Osteocyte (in vitro differentiated cells): ENCODE data around the gene GPR162. TPM values are rescaled to one million over a fixed set of nuclear protein-coding genes. Genes with fewer than 3 reads are reported as not detected.

ENCODE experiments used
- DNase-seq: peaks from one replicate; pipeline ENCODE4 v3.0.0; 2021; ENCODE audit warnings: mixed read lengths; ENCODE audit not compliant: unreplicated experiment; ENCODE audit errors: extremely low spot score
- H3K27ac Mint-ChIP-seq: one replicate; pipeline ENCODE4 v1.8.0; 2021; ENCODE audit warnings: mild to moderate bottlenecking, mixed read lengths; ENCODE audit not compliant: unreplicated experiment
- H3K27me3 Mint-ChIP-seq: one replicate; pipeline ENCODE4 v1.8.0; 2021; ENCODE audit warnings: mixed read lengths; ENCODE audit not compliant: unreplicated experiment
- H3K36me3 Mint-ChIP-seq: one replicate; pipeline ENCODE4 v1.8.0; 2021; ENCODE audit warnings: mixed read lengths; ENCODE audit not compliant: unreplicated experiment
- H3K4me1 Mint-ChIP-seq: one replicate; pipeline ENCODE4 v1.8.0; 2021; ENCODE audit warnings: mixed read lengths; ENCODE audit not compliant: unreplicated experiment
- H3K4me3 Mint-ChIP-seq: one replicate; pipeline ENCODE4 v1.8.0; 2021; ENCODE audit warnings: mild to moderate bottlenecking, moderate library complexity, mixed read lengths; ENCODE audit not compliant: unreplicated experiment
- H3K9me3 Mint-ChIP-seq: one replicate; pipeline ENCODE4 v1.8.0; 2021; ENCODE audit warnings: mixed read lengths; ENCODE audit not compliant: unreplicated experiment
- total RNA-seq: library from RNA; stranded (reverse); gene quantifications from 2 replicates; pipeline ENCODE4 v1.2.1, GENCODE V29; 2021
- TF ChIP-seq, protein P1 (sequence below): fragments of 200-600 bp; sonication (generic); IDR thresholded peaks from 2 replicates; pipeline ENCODE4 v1.5.0; 2021; ENCODE audit warnings: antibody characterized with exemption, mild to moderate bottlenecking, moderate library complexity

Gene GPR162
- total RNA-seq, 1 donor from 2014 or later: 11.5 TPM

DNA sequence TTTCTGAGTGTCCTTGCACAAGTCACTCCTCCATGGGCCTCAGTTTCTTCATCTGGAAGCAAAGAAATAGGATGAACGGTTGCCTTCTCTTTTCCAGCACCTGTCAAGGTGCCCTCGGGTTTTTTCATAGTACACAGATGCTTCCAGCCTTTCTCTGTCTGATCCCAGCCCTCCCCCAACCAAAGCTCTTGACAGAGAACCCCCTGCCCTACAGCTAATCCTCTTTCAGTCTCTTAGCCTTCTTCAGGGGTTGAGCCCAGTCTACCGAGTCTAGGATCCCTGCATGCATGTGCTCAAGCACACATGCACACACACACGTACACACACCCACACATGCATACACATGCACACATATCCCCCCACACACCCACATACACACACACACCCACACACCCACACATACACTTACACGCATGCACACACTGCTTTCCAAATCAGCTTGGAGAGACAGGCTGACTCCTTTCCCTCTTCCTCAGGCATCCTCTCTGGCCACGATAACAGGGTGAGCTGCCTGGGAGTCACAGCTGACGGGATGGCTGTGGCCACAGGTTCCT, 24.8 kb downstream of the GPR162 start:
- TF ChIP-seq, protein P1, sequence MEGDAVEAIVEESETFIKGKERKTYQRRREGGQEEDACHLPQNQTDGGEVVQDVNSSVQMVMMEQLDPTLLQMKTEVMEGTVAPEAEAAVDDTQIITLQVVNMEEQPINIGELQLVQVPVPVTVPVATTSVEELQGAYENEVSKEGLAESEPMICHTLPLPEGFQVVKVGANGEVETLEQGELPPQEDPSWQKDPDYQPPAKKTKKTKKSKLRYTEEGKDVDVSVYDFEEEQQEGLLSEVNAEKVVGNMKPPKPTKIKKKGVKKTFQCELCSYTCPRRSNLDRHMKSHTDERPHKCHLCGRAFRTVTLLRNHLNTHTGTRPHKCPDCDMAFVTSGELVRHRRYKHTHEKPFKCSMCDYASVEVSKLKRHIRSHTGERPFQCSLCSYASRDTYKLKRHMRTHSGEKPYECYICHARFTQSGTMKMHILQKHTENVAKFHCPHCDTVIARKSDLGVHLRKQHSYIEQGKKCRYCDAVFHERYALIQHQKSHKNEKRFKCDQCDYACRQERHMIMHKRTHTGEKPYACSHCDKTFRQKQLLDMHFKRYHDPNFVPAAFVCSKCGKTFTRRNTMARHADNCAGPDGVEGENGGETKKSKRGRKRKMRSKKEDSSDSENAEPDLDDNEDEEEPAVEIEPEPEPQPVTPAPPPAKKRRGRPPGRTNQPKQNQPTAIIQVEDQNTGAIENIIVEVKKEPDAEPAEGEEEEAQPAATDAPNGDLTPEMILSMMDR: no peak
- Mint-ChIP-seq H3K9me3 (no peaks in the 10 kb centered on the region), H3K27ac (no peak overlapping the region), H3K36me3 (peaks cover 24% of the 10 kb centered on the region), H3K27me3 (no peaks in the 10 kb centered on the region), H3K4me3 (no peak overlapping the region), H3K4me1 (peaks cover 15% of the 10 kb centered on the region)
- DNase-seq: no peak

DNA sequence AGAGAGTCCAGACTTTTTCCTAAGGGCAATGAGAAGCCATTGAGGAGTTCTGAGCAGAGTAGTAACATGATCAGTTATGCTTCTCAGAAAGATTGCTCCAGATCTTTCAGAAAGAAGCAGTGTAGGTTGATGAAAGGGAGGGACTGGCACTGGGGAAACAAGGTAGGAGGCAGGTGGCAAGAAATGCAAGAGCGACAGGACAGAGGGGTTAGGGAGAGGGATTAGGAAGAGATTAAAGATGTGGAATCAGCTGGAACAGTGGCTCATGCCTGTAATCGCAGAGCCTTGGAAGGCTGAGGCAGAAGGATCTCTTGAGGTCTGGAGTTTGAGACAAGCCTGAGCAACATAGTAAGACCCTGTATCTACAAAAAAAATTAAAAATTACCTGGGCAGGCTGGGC, 26.1 kb downstream of the GPR162 start:
- Mint-ChIP-seq H3K27me3 (no peaks in the 10 kb centered on the region), H3K4me1 (peaks cover 17% of the 10 kb centered on the region), H3K9me3 (no peaks in the 10 kb centered on the region), H3K36me3 (peaks cover 24% of the 10 kb centered on the region), H3K4me3 (no peak overlapping the region), H3K27ac (no peak overlapping the region)
- DNase-seq: no peak
- TF ChIP-seq, protein P1: no peak

DNA sequence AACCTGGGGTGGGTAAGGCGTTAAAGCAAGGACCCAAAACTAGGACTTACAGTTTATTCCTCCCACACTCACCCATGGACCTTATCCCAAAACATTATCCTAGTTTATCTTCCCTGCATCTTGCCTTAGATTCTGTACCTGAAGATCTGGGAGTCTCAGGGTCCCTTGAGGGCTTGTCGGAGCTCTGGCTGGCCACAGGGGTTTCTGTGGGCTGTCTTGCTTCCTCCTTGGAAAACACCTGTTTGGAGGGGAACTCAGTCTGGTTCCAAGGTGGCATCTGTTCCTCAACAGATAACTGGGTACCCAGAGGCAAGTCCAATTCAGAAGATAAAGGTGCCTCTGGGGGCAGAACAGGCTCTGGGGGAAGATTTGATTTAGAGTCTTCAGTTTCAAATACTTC, 27.8 kb downstream of the GPR162 start:
- H3K27ac Mint-ChIP-seq: no peak overlapping the region

DNA sequence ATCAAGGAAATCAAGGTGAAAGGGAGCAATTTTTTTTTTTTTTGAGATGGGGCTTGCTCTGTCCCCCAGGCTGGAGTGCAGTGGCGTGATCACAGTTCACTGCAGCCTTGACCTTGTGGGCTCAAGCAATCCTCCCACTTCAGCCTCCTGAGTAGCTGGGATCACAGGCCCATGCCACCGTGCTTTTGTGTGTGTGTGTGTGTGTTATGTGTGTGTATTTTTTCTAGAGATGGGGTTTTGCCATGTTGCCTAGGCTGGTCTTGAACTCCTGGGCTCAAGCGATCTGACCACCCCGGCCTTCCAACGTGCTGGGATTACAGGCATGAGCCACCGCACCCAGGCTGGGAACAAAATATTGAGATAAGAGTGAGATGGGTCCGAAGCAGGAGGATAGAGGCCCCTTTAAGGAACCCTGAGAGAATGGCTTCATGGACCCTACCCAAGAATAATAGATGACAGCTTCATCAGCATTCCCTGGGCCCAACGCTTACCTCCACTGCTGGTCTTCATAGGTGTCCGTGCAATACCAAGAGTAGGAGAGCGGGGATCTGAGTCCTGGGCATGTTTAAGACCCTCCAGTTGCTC, 28.4 kb downstream of the GPR162 start:
- peak overlapping the region; percentile 70 for H3K27ac Mint-ChIP-seq
- H3K4me3 Mint-ChIP-seq: peak overlapping the region; percentile 61
- no peaks in the 10 kb centered on the region for H3K9me3 Mint-ChIP-seq
- no peaks in the 10 kb centered on the region for H3K27me3 Mint-ChIP-seq
- TF ChIP-seq, protein P1: no peak
- peaks cover 34% of the 10 kb centered on the region for H3K4me1 Mint-ChIP-seq
- no peak for DNase-seq
- peaks cover 15% of the 10 kb centered on the region for H3K36me3 Mint-ChIP-seq

More for the DNA sequence above, 27.8 kb downstream of the GPR162 start:
- Mint-ChIP-seq H3K36me3 (peaks cover 22% of the 10 kb centered on the region), H3K27me3 (no peaks in the 10 kb centered on the region), H3K9me3 (no peaks in the 10 kb centered on the region), H3K4me3 (no peak overlapping the region), H3K4me1 (peaks cover 33% of the 10 kb centered on the region)
- TF ChIP-seq, protein P1: no peak
- DNase-seq: no peak

DNA sequence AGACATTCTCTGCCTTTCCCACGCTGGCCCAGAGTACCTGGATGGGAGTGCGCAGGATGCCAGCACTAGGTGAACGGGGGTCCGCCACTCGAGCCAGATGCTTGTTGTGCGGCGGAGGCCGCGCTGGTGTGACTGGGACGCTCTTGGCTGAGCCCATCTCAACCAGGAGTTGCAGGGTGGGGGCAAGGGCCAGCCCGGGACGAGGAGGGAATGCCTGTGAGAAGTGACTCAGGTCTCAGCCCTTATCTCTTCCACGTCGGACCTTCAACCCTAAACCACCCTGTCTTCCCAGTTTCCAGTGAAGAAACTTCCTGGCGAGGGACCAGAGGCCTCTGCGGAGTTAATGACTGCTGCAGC, 29.2 kb downstream of the GPR162 start:
- H3K27ac Mint-ChIP-seq: peak overlapping the region; percentile 99
- TF ChIP-seq, protein P1: no peak
- no peak for DNase-seq
- H3K4me3 Mint-ChIP-seq: peak overlapping the region; percentile 97
- no peaks in the 10 kb centered on the region for H3K27me3 Mint-ChIP-seq
- peaks cover 16% of the 10 kb centered on the region for H3K36me3 Mint-ChIP-seq
- H3K4me1 Mint-ChIP-seq: peaks cover 34% of the 10 kb centered on the region
- no peaks in the 10 kb centered on the region for H3K9me3 Mint-ChIP-seq
